ENCODE measurements around the gene FDX1.

Gene FDX1

GRCh38 chr11:110467556-110467955 lies 37.8 kb downstream of the FDX1 start:
- in situ Hi-C loops (cut with HindIII; ENCODE audit: low sequenced_read_pairs) = no loop called here

- in situ Hi-C loops (cut with HindIII; ENCODE audit: low sequenced_read_pairs) = no loop called here
Observed at GRCh38 chr11:110468121-110468520, 38.4 kb downstream of the FDX1 start.

DNA sequence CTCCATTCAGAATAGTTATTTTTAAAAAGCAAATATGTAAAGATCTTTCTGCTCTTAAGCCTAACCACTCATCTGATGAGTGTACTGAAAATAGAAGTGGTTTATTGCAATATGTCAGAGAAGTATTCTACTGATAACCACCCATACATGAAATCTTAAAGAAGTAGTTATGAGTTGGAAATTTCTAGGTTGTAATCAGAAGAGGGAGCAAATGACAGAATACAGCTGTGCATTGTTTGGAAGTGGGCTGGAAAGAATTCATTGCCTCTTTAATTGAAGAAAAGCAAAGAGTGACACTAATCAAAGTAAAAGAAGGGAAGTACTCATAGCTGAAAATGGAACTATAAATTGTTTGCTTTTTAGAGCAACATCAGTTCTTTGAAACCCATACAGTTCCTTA lies 39.4 kb downstream of the FDX1 start:
- in situ Hi-C loops (cut with HindIII; ENCODE audit: low sequenced_read_pairs) = no loop called here

- in situ Hi-C loops (cut with HindIII; ENCODE audit: low sequenced_read_pairs) = no loop called here
Observed at GRCh38 chr11:110470716-110471115, 41.0 kb downstream of the FDX1 start.

GRCh38 chr11:110471371-110471770 lies 41.6 kb downstream of the FDX1 start:
- in situ Hi-C loops (cut with HindIII; ENCODE audit: low sequenced_read_pairs) = no loop called here

- in situ Hi-C loops (cut with HindIII; ENCODE audit: low sequenced_read_pairs) = no loop called here
Observed at GRCh38 chr11:110472858-110473257, 43.1 kb downstream of the FDX1 start.

DNA sequence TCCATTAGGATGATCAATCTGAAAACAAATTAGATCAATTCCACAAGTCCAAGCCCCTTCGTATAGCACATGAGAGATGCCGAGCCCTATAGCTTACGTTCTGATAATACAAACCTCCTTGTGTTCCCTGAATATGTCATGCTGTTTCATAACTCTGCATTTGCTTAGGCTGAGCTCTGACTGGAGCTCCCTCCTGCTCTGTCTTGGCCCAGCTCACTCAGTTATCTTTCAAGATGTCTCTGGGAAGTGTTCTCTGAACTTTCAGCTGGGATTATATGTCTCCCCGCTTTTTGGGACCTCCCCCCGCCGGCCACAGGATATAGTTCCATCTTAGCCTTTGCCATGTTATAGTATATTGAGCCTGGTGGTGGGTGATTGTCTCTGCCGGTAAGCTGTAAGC lies 44.0 kb downstream of the FDX1 start:
- in situ Hi-C loops (cut with HindIII; ENCODE audit: low sequenced_read_pairs) = no loop called here

DNA sequence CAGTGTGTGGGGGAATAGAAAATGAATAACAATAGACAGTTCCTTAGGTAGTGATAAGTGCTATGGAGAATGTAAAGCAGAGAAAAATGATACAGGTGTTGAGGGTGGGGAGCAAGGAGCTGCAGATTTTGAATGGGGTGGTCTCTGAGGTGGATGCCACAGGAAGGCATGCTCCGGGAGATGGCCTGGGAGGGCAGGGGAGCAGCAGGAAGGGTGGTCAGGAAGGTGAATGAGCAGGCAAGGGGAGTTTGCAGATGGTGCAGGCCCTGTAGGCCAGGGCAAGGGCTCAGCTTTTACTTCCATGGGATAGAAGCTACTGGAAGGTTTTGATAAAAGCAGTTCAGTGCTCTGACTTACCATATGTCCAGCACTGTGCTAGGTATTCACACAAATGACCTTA lies 44.8 kb downstream of the FDX1 start:
- in situ Hi-C loops (cut with HindIII; ENCODE audit: low sequenced_read_pairs) = no loop called here

DNA sequence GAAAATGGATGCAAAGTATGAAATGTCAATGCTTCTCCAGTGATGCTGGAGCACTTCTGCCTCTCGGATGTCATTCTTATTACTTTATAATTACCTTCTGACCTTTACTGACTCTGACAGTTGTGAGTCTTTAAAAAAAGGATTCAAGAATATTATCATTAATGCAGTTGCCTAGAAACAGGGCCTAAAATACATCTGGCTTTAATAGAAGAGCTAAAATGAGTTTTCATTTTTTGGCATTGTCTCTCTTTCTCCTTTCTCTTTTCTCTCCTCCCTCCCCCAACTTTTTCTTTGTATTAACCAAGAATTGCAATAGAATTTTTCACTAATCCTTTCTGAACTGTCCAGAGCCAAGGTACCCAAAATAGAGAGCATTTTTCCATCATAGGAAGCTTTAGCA lies 45.9 kb downstream of the FDX1 start:
- in situ Hi-C loops (cut with HindIII; ENCODE audit: low sequenced_read_pairs) = no loop called here

GRCh38 chr11:110478410-110478809 lies 48.7 kb downstream of the FDX1 start:
- in situ Hi-C loops (cut with HindIII; ENCODE audit: low sequenced_read_pairs) = no loop called here

DNA sequence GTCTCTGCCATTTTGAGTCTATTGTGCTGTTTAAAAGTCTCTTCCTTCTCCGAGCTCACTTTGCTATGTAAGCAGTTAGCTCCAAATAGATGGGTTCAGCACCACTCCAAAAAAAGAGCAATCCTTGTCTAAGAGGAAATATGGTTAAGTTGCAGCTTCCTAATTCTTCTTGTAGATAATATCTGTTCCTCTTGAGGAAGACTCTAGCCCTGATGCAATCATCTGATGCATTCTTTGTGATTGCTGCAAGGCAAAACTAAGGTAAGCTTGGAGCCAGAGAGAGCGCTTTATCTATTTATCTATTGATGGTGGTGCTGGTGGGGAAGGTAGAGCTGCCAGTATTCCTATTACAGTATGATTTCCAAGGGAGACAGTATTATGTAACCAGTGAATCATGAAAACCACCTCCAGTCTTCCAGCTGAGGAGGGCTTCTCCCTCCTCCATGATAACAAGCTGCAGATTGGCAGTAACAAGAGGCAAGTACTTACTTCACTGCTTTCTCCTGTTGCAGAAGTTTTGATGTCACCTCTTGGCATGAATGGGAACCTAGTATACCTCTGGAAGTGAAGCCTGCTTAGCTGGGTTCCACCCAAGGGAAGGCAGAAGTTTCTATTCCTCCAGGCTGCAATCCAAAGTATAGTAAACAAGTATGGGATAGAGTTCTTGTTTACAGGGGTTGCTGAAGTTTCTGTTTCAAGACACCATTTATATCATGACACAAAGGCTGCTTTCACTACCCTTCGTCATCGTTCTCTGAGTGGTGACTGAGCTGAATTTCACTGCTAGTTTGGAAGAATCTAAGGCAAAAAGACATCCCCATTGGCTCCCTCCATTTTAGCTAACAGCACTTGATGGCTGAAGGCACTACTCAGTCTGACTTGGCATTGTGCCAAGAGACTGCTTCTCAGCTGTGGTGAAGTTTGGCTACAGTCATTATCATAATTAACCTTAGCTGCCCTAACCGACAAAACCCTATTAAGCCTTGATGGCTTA lies 49.7 kb downstream of the FDX1 start:
- in situ Hi-C loops (cut with HindIII; ENCODE audit: low sequenced_read_pairs) = no loop called here

DNA sequence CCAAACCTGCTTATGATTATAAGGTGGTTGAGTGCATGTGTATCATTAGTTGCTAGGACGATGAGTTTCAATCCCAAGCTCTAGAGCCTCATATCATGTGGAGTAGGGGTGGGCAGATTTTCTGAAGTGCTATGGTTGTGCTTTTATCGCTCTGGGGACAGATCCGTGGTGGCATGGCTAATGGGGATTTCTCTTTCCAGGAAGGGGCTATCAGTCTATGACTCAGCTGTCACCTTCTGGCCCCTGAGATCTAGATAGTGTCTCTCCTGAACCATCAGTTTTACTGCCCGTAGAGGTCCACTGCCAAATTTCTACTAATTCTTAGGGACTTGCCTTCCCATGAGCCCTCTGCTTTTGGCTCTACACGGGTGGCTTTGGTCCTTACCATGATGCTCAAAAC lies 51.8 kb downstream of the FDX1 start:
- in situ Hi-C loops (cut with HindIII; ENCODE audit: low sequenced_read_pairs) = no loop called here

DNA sequence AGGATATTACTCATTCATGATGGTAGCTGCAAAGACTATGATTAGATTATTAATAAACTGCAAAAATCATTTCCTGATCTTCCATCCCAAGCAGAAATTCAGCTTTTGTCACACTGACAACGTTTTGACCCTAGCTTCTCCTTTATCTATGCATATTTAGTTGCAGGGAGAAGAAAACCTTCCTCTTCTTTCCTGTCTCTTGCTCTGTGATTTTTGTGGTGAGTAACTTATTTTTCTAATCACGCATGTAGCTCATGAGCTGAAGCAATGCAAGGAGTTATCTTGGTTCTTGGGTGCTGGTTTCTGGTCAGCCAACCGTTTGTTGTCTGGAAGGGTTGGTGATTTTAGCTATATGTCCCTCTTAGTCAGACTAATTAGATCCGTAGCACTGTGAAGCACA lies 56.4 kb downstream of the FDX1 start:
- in situ Hi-C loops (cut with HindIII; ENCODE audit: low sequenced_read_pairs) = no loop called here

DNA sequence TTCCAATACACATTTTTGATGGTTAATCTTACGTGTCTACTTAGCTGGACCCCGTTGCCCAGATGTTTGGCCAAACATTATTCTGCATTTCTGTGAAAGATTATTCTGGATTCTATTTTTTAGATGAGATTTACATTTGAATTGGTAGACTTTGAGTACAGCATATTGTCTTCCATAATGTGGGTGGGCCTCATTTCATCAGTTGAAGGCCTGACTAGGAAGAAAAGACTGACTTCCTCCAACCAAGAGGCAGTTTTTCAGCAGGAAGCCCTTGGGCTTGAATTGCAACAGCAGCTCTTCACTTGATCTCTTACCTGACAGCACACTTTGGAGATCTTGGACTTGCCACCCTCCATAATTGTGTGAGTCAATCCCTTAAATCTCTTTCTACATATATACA lies 58.7 kb downstream of the FDX1 start:
- in situ Hi-C loops (cut with HindIII; ENCODE audit: low sequenced_read_pairs) = no loop called here

- in situ Hi-C loops (cut with HindIII; ENCODE audit: low sequenced_read_pairs) = no loop called here
Observed at GRCh38 chr11:110490886-110491285, 61.1 kb downstream of the FDX1 start.

DNA sequence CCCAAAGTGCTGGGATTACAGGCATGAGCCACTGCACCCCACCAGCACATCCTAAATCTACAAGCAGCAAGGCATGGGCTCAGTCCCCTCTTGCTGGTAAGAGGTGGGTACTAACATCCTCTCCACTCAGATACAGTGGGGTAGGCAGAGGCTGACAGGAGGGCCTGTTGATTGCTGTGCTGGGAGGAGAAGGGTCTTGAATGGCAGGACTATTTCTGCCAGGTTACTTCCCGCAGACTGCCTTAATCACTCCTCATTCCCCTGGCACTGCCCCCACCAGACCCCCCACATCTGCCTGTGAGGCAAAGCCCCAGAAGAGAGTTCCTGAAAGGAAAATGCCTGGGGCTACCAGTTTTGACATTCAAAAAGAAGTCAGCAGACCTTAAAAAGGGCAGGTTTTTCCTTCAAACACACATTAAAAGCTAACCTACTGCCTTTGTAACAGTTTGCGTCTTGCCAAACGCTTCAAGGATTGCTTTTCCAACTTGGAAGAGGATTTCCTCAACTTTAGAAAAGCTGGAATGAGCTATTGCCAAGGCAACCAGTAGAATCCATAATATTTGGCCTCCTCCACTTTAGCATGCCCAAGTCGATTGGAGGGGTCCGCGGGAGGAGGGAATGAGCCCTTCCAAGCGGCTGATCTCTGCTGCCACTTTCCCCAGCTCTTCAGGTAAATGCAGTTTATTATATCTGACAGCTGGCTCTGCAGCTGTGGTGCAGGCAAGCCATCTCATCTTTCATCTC lies 62.0 kb downstream of the FDX1 start:
- in situ Hi-C loops (cut with HindIII; ENCODE audit: low sequenced_read_pairs) = no loop called here

DNA sequence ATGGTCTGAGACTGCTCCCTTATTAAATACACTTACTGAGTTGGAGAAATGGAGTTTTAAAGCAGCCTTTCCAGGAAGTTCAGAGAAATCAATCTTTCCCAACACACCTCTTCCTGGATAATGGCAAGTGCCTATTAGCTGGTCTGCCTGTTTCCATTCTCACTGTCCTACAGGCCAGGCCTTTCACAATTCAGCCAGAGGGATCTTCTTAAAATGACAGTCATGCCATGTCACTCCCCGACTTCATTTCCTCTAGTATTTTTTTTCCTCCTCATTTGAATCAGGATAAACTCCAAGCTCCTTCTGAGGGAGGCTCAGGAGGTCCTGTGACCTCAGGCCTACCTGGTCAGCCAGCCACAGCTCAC lies 62.6 kb downstream of the FDX1 start:
- in situ Hi-C loops (cut with HindIII; ENCODE audit: low sequenced_read_pairs) = no loop called here

- in situ Hi-C loops (cut with HindIII; ENCODE audit: low sequenced_read_pairs) = no loop called here
Observed at GRCh38 chr11:110493346-110493745, 63.6 kb downstream of the FDX1 start.

DNA sequence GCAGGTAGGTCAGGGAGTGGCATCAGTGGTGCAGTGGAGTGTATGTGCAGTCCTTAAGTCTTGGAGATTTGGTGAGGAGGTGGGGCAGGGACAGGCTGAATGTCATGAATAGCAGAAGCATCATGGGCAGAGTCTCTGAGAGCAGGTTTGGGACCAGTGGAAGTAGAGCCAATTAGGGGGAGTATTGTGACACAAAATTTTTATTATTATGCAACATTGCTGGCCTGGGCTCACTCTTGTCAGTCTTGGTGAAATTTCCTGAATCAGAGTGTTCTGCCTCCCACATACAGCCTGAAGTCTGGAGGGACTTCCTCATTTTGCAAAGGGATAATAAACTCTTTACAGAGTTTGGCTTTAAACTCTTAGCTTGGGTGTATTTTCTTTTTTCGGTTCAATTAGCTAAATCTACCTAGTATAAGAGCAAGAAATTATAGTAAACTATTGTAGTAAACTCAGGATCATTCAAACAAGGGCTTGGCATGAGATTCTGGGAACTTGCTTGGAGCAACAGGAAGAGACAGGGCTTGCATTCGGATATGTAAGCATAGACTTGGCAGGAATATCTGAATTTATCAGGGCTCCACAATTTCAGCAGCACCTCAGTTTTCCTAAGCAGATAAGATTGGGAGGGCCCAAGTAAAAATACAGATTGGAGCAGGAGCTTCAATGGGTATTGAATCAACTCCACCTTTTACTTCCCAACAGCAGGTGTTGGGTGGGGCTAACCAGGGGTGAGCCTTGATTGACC lies 67.7 kb downstream of the FDX1 start:
- in situ Hi-C loops (cut with HindIII; ENCODE audit: low sequenced_read_pairs) = no loop called here

- in situ Hi-C loops (cut with HindIII; ENCODE audit: low sequenced_read_pairs) = no loop called here
Observed at GRCh38 chr11:110501428-110501827, 71.7 kb downstream of the FDX1 start.

DNA sequence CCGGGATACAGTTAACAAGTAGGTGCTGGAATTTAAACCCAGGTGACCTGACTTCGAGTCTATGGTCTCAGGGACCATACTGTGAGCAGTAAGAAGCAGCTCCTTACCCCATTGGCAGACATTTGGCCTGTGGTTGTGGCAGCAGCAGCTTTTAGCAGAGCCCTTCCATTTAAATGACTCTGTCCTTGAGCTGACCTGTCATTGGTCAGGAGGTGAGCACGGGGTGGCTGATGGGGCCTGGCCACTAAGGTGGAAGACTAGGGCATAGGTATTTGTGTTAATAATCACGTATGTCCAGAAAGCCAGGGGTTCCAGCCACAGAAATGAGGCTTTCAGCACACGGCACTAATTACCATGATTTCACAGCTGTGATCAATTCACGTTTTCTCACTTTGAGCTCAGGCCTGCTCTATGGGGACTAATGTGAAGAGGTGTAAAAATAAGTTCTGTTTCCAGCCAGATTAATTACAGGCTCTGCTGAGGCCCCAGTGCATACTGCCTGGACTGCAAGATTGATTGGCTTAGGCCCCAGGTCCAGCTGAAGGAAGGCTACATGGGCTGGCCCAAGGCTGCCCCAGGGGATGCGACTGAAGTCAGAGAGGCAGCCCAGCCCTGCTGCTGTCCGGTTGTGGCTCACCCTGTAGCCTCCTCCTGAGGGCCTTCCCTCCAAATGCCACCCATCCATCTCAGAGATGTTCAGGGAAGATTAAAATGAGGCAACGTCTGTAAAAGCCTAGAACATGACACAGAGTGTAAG lies 76.0 kb downstream of the FDX1 start:
- in situ Hi-C loops (cut with HindIII; ENCODE audit: low sequenced_read_pairs) = no loop called here

Measured in DLD1 (cell line).